Left hindlimb (tissue), 1 donor: ENCODE data around the gene TPRA1.
A peak's percentile ranks its signal among the peaks of the same experiment; 100 is the strongest.
"Not testable (repeated sequence)": the region's sequence is repeated elsewhere in the genome, so short reads cannot be mapped to it uniquely, and the experiment has no call there.

Experiments
- DNase-seq: peaks from one replicate; pipeline ENCODE4 v3.0.0-alpha.2; 2018

The TPRA1 gene

DNA sequence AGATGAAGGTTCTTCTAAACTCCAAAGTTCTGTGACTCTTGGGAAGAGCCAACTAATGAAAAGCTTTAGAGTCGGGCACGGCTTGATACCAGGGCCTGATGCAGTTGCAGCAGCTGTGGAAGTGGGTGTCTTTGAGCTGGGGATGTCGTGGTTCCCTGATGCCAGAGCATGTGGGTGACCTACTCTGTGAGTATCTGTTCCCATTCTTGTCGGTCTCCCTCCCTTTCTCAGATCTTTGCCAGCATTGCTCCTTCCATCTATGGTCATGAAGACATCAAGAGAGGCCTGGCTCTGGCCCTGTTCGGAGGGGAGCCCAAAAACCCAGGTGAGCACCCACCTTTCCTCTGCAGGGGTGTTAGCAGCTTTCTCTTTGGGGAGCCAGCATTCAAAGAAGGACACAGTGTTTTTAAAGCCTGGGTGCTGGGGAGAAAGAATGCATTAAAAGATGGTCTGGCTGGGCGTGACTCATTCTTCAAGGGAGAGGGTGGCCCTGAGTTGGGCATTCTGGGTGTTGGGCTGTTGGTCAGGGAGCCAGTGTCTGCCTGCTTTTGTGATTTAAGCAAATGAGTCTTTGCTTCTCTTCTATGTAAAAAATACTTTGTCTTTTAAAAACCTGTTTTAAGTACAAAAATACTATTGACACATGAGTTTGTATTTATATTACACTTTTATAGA lies 25.2 kb upstream of the TPRA1 start:
- DNase-seq: no peak

DNA sequence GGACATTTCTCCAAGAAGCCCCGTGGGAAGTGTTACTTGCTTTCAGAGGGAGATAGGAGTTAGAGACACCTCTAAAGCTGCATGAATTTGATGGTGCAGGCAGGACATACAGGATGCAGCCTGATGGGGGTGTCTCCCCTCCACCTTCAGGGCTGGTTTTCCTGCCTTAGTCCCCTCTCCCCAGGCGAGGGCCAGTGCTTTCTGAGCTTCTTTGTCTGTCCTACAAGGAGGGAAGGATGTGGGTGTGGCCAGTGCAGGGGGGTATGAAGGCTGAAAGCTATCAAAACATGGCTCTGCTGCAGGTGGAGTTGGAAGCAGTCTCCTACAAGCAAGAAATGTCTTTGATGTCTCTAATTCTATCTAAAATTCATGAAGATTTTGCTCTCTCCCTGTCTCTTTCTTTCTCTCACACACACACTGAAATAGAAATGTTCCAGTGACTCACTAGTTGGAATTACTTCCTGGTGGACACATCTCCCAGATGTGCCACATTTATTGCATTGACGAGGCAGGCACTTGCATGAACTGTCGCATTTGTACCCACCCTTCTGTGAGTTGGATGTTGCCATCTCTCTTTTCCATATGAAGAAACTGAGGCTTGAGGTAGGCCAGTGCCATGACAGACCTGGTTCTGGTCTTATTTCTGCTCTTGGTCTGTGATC lies 24.5 kb upstream of the TPRA1 start:
- DNase-seq: no peak

DNA sequence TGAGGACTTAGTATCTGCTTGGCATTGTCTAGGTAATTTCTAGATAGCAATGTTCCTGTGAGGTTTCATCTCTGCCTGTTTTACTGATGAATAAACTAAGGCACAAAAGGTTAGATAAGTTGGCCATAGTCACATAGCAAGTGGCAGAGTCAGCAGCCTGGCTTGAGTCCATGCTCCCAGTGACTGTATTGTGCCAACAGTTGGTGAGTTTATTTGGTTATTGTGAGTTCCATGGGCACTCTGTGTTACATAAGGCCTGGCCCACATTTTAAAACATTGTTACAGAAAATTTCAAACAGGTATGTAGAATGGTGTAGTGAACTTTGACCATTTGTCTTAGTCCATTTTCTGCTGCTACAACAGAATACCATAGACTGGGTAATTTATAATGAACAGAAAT lies 22.9 kb upstream of the TPRA1 start:
- DNase-seq: no peak

DNA sequence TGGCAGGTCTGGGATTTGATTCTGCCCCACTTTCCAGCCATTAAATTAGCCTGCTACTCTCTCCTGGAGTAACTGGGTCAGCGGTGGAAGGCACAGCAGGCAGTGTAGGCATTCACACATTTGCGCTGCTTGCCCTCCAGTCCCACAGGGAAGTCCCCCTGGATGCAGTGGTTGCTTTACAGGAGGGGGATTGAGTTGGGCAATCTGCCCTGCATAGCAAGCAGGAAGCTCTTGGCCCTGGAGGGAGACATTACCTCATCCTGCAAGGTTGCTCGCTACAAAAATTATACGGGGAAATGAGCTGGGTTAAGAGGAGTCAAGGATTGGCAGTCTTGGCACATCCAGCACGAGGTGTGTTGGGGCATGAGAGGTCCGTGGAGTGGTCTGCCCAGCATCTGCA lies 22.4 kb upstream of the TPRA1 start:
- no peak for DNase-seq

DNA sequence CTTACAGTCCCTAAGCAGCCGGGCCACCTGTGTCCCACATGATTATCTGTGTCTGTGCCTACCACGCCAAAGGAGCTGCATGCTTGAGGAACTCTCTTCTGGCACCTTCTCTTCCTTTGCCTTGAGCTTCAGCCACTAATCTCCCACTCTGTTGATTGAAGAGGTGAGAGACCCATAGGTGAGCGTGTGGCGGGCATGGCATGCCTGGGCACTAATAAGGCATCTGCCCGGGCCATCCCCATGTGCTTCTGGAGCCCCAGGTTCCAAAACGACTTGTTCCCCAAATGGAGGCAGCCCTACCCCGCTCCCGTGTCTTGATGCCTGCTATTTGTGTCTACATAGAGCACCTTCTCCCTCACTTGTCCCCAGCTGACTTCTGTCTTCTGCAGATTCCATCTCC lies 20.7 kb upstream of the TPRA1 start:
- DNase-seq: no peak

DNA sequence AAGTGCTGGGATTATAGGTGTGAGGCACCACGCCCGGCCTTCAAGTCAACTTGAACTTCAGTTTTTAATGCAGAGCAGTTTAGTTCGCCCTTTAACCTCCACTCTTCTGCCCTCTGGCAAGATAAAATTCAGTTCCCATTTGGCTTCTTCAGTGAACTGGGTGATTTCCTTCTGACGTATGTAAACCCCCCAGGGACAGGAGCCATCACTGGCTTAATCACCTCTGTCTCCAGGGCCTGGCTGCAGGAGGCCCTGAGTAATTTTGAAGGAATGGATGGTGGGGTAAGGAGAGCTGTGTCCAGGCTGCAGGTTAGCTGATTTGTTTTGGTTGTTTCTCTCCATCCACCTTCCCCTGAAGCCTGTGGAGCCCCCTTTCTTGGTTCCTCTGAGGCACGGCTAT lies 19.6 kb upstream of the TPRA1 start:
- DNase-seq: no peak

DNA sequence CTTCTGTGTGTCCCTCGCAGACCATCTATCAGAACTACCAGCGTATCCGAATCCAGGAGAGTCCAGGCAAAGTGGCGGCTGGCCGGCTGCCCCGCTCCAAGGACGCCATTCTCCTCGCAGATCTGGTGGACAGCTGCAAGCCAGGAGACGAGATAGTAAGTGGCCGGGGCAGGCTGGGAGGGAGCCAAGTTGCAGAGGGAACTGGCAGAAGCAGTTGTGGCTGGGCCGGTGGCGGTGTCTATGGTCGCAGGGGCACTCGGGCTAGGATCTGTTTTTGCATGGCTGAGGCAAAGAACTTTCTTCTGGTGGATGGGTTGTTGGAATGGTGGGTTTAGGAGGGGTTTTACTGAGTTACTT lies 17.8 kb upstream of the TPRA1 start:
- DNase-seq: no peak

DNA sequence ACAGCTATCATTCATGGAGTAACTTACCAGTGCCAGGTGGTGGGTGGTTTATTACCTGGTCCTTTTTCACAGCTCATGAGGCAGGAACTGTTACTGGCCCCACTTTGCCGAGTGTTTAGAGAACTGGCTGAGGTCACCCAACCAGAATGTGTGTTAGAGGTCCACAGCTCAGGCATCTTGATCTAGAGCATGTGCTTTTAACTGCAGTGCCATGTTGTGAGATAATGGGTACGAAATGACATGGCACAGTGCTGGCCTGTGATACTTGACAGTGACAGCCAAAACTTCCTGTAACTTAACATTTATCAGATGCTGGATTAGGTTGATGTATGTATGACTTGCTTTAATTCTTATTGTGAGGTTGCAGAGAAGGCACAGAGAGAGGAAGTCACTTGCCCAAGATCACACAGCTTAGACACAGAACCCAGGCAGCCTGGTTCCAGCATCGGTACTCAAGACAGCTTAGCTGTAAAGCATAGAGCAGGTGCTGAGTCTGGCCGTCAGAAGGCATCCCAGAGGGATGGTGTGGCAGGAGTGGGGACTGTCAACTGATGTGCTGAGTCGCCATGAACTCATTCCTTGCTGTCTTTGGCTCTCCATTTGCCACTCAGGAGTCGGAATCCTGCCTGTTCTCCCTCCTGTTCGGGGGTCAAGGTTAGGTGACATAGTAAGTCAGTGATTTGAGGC lies 17.3 kb upstream of the TPRA1 start:
- DNase-seq: no peak

DNA sequence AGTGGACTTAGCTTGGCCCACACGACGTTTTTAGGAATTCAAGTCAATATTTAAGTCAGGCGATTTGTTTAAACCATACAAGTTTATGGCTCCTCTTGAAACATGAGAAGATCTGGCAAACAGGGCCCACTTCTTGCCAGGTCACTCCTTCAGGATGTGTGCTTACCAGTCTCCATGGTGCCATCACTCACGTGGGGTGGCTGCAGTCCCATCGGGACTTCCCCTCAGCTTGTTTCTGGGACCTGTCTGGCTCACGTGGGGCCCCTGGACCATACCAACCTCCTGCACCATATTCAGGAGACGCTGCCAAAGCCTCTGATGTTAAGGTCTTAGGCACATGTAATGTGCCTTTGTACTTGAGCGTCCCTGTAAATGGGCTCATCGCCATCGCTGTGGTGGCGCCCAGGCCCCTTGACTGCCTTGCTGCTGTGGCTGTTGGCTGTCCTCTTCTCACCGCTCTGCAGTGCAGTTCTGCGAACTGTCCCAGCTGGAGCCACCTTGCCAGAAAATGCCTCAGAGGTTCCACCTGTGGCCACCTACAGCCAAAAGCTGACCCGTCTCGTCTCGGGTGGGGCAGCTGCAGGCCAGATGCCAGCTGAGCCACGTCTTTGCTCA lies 16.6 kb upstream of the TPRA1 start:
- no peak for DNase-seq

DNA sequence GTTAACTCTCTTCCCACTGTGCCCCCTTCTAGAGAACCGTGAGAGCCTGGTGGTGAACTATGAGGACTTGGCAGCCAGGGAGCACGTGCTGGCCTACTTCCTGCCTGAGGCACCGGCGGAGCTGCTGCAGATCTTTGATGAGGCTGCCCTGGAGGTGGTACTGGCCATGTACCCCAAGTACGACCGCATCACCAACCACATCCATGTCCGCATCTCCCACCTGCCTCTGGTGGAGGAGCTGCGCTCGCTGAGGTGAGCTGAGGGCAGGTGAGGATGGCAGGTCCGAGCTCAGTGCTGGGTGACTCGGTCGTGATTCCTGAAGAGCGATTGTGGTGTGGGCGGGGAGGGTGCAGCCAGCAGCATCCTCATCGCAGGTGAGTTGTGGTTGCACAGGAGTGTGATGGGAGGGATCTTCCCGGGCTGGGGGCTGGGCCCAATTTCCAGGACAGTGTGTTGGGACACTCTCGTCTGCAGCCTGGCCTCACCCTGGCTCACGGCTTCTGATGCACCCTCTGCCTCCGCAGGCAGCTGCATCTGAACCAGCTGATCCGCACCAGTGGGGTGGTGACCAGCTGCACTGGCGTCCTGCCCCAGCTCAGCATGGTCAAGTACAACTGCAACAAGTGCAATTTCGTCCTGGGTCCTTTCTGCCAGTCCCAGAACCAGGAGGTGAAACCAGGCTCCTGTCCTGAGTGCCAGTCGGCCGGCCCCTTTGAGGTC lies 15.7 kb upstream of the TPRA1 start:
- no peak for DNase-seq

DNA sequence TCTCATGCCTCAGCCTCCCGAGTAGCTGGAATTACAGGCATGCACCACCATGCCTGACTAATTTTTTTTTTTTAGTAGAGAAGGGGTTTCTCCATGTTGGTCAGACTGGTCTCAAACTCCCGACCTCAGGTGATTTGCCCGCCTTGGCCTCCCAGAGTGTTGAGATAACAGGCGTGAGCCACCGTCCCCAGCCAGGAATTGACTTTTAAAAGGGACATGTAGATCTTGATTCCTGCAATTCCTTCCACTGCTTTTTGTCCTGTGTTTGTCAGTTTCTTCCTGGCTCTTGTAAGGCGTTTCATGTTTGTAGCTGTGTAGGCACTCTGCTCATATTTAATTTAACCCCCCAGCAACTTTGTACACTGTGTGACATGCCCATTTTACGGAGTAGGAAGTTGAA lies 15.0 kb upstream of the TPRA1 start:
- not testable (repeated sequence) for DNase-seq

DNA sequence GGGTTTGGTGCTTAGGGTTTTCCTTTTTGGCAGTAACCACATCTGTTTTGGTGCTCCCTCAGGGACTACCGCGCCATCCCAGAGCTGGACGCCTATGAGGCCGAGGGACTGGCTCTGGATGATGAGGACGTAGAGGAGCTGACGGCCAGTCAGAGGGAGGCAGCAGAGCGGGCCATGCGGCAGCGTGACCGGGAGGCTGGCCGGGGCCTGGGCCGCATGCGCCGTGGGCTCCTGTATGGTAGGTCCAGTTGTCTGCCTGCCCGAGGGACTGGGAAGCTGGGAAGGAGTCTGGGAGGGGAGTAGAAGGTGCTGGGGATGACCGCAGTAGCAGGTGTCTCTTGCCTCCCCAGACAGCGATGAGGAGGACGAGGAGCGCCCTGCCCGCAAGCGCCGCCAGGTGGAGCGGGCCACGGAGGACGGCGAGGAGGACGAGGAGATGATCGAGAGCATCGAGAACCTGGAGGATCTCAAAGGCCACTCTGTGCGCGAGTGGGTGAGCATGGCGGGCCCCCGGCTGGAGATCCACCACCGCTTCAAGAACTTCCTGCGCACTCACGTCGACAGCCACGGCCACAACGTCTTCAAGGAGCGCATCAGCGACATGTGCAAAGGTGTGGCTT lies 14.1 kb upstream of the TPRA1 start:
- DNase-seq: no peak

DNA sequence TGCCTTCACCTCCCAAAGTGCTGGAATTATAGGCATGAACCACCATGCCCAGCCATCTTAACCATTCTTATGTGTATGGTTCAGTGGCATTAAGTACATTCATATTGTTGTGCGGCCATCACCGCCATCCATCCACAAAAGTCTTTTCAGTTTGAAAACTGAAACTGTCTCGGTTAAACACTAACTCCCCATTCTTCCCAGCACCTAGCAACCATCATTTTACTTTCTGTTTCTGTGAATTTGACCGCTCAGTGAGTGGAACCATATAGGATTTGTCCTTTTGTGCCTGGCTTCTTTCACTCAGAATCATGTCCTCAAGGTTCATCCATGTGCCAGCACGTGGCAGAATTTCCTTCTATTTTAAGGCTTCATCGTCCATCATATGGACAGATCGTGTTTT lies 13.5 kb upstream of the TPRA1 start:
- DNase-seq: no peak

DNA sequence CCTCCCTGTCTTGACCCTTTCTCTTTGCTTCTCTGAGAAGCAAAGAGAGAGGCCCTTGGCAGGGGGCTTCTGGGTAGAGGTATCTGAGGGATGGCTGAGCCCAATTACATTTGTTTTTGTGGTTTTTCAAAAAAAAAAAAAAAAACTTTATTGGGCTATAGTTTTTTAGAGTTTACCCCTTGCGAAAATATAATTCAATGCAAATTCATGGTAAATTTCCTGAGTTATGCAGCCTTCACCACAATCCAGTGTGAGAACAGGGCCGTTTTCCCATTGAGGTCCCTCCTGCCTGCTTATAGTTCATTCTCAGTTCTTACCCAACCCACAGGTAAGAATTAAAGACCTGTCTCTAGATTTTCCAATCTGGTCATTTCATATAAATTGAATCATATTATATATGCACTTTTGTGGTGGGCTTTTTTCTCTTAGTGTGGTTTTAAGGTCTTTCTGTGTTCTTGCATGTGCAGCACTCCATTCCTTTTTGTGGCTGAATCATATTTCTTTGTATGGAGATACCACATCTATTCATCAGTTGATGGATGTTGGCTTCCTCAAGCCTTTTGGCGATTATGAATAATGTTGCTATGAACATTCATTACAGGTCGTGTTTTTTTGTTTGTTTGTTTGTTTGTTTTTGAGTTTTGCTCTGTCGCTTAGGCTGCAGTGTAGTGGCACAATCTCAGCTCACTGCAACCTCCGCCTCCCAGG lies 10.4 kb upstream of the TPRA1 start:
- no peak for DNase-seq

DNA sequence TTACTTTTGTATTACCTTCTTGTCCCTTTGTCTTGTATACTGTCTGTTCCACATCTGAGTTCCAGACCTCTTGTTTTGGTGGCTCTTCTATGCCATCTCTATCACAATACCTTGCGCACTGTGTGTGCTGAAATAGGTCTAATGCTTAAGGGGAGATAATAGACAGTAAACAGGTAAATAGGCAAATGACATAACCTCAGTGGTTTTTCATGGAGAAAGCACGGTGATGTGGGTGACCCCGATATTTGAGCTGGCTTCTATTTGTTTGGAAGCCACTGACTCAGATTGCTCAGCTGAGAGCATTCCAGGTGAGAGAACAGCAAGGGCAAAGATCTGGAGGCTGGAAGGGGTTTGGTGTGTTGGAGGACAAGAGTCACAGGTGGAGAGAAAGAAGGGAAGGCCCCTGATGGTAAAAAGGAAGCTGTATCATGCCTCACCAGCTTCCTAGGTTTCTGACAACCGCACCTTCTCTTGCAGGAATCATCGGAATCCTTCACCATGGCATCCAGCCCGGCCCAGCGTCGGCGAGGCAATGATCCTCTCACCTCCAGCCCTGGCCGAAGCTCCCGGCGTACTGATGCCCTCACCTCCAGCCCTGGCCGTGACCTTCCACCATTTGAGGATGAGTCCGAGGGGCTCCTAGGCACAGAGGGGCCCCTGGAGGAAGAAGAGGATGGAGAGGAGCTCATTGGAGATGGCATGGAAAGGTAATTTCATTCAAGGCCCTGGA lies 8.5 kb upstream of the TPRA1 start:
- DNase-seq: no peak

DNA sequence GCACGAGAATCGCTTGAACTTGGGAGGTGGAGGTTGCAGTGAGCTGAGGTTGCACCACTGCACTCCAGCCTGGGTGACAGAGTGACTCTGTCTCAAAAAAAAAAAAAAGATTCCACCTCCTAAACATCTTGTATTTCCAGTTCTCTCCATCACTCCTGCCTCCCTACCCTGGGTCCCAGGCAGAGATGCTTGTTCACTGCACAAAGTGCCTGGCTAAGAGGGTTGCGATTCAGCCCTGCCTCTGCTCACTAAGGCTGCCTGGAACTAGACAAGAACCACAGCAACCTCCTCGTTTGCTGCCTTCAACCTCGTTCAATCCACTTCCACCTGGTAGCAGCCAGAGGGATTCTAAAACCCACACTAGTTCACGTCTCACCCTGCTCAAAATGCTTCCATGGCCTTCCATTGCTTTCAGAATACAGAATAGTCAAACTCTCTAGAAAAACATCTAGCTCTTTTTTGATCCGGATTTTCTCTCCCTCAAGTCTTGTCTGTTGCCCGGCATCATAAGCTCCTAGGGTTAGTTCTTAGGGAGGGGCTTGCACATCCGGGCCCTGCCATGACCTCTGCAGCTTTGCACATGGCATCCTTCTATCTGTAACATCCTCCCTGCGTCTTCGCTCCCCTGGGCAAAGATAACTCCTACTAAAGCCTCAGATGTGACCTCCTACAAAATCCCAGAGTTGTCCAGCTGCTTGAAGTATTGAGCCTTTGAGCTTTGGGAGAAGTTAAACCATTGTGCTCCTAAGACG lies 6.7 kb upstream of the TPRA1 start:
- no peak for DNase-seq

DNA sequence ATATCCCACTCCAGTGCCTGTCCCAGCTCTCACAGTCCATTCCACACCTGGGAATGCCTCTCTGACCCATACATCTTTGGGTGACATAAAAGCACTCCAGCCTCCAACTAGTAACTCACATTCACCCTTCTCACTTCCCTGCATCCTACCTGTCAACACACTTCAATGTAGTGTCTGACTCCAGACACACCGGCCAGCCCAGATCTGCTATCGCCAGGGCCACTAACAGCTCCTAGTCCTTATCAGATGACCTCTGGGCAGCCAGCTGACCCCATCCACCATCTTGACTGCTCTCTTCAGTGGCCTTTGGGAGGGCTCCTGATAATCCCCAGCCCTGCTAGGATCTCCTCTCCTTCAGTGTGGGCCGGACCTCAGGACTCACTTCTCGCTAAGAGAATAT lies 4.8 kb upstream of the TPRA1 start:
- no peak for DNase-seq

DNA sequence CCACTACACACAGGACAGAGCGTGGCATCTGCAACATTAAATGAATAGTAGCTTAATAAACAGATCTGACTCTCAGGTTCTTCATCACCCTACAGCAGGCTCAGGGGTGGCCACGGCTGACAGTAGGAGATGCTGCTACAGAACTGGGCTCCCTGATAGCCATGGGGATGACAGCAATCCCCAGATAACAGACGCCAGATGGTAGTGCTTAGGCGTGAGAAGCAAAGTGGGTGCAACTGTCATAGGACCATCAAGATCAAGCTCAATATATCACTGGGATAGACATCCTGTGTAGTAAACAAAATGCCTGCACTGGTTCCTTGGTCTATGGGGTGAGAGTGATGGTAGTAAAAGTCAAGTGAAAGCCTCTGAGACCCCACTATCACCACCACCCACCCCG lies 2.6 kb upstream of the TPRA1 start:
- no peak for DNase-seq

DNA sequence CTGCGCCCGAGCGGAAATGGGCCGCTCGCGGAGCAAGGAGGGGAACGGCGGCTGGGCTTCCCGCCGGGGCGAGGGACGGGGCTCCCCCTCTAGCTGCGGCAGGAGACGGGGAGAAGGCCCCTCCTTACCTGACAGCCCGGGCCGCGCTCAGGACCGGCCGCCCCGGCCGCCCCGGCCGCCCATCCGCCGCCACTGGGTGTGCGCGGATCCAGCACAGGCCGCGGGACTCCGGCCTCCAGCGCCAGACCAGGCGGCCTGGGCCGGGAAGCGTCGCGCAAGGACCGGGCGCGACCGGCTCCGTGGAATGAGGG lies 296 bp downstream of the TPRA1 start:
- DNase-seq: no peak

DNA sequence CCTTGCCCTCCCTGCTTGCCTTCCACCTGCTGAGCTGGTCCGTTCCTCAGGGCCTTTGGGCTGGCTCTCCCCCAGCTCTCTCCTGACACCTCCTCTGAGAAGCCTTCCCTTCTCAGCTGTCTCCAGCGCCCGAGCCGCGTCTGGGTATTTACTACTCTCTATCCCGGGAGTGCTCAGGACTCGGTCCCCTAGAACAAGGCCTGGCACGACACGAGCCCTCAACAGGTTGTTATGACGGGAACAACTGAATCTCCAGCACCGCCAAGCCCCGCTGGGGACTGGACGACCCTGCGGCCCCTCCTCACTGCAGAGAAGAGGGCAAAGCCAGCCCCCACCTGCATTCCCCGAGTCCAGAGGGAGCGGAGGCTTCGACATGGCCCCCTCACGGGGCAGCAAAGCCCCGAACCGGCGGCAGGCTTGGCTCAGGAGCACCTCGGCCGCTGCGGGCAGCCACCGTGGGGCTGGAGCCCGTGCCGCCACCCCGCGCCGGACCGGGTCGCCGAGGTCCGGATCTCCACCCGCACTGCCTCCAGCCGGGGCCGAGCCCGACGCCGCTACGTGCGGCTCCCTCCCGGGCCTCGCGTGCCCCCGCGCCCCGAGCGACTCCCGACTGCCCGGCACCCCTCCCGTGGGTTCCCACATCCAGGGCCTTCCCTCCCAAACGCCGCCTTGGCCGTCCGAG lies 792 bp downstream of the TPRA1 start:
- peak; percentile 55 for DNase-seq
